HUDEP-2 (cell line): Measurements from ENCODE around the gene TENM4.
"Not testable (repeated sequence)": the region's sequence is repeated elsewhere in the genome, so short reads cannot be mapped to it uniquely, and the experiment has no call there.

ENCODE experiments used
- DNase-seq, 76 experiments: peaks; one replicate each; lab custom pipeline; 2025; ENCODE audit not compliant: unreplicated experiment in 76 of 76; lab: John Stamatoyannopoulos, UW

TENM4 gene

GRCh38 chr11:79226126-79226525 lies 214.7 kb downstream of the TENM4 start:
- DNase-seq, result no peak

GRCh38 chr11:79222163-79222562 lies 218.7 kb downstream of the TENM4 start:
- DNase-seq, result not testable (repeated sequence)

GRCh38 chr11:79221444-79222130 lies 219.2 kb downstream of the TENM4 start:
- DNase-seq, result no peak

- DNase-seq, result no peak
Measured at GRCh38 chr11:79220171-79220570, 220.7 kb downstream of the TENM4 start.

- DNase-seq, result no peak
Measured at GRCh38 chr11:79219186-79220045, 221.4 kb downstream of the TENM4 start.

GRCh38 chr11:79212741-79213190 lies 228.1 kb downstream of the TENM4 start:
- DNase-seq, result no peak

GRCh38 chr11:79209540-79210266 lies 231.1 kb downstream of the TENM4 start:
- DNase-seq, result no peak

GRCh38 chr11:79208126-79208525 lies 232.7 kb downstream of the TENM4 start:
- no peak for DNase-seq

- peak in 1 of 76 experiments; percentile 1 for DNase-seq
Measured at GRCh38 chr11:79206951-79207350, 233.9 kb downstream of the TENM4 start.

- no peak for DNase-seq
Measured at GRCh38 chr11:79205786-79206185, 235.0 kb downstream of the TENM4 start.

GRCh38 chr11:79201677-79202347 lies 239.0 kb downstream of the TENM4 start:
- DNase-seq, result no peak

- DNase-seq, result no peak
Measured at GRCh38 chr11:79200398-79201070, 240.3 kb downstream of the TENM4 start.

GRCh38 chr11:79199729-79200354 lies 241.0 kb downstream of the TENM4 start:
- DNase-seq, result no peak

GRCh38 chr11:79198898-79199250 lies 242.0 kb downstream of the TENM4 start:
- DNase-seq, result peak in 3 of 76 experiments; percentile 1 to 13 (median 4)

- DNase-seq, result no peak
Measured at GRCh38 chr11:79198203-79198897, 242.5 kb downstream of the TENM4 start.

- DNase-seq, result no peak
Measured at GRCh38 chr11:79196950-79197349, 243.9 kb downstream of the TENM4 start.

GRCh38 chr11:79195209-79195608 lies 245.6 kb downstream of the TENM4 start:
- no peak for DNase-seq

GRCh38 chr11:79193663-79194310 lies 247.0 kb downstream of the TENM4 start:
- DNase-seq, result no peak

GRCh38 chr11:79192836-79193235 lies 248.0 kb downstream of the TENM4 start:
- no peak for DNase-seq
